GM12891 (cell line): ENCODE measurements around the gene LCE2D.

Source experiments
- PAX5 ChIP-seq: IDR thresholded peaks from 2 replicates; pipeline ENCODE4 v1.6.1; 2011; ENCODE audit warnings: low read length, moderate library complexity, mild to moderate bottlenecking; ENCODE audit not compliant: insufficient read depth, severe bottlenecking
- POLR2A ChIP-seq: IDR thresholded peaks from 2 replicates; pipeline ENCODE4 v1.6.1; 2011; ENCODE audit warnings: low read depth, low read length, control low read depth
- POLR2AphosphoS5 ChIP-seq: IDR thresholded peaks from 2 replicates; pipeline ENCODE4 v1.6.1; 2011; ENCODE audit warnings: low read depth, low read length, control low read depth
- POU2F2 ChIP-seq: IDR thresholded peaks from 2 replicates; pipeline ENCODE4 v1.6.1; 2011; ENCODE audit warnings: low read depth, mild to moderate bottlenecking, control low read depth, low read length, moderate library complexity
- SPI1 ChIP-seq: IDR thresholded peaks from 2 replicates; pipeline ENCODE4 v1.6.1; 2011; ENCODE audit warnings: low read depth, low read length, control low read depth
- TAF1 ChIP-seq: IDR thresholded peaks from 2 replicates; pipeline ENCODE4 v1.6.1; 2011; ENCODE audit warnings: low read depth, low read length, control low read depth

DNA sequence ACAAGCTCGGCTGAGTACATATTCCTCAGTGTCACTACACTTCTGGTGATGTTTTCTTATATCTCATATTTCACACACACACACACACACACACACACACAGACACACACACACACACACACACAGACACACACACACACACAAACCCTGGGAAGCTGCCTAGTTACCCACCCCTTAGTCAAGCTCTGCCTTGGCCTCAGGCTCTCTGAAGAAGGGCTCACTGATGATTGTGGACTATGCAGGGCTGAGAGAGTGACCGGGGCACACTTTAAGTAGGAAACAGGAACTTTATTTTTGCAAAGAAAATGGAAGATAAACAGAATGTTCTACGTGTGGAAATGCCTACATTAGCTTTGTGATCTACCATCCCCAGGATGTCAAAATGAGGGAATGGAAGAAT, 19.2 kb upstream of the LCE2D start:
- TF ChIP-seq POLR2AphosphoS5 (no peak), TAF1 (no peak), POLR2A (no peak), POU2F2 (no peak), SPI1 (no peak), PAX5 (no peak)
